GM18519 (cell line): ENCODE results near the gene UPK1A.
"Not testable (repeated sequence)": the region's sequence is repeated elsewhere in the genome, so short reads cannot be mapped to it uniquely, and the experiment has no call there.

Experiments
- ATAC-seq: cut with Tn5 transposase; IDR thresholded peaks from one replicate; pipeline ENCODE4 v1.9.1; 2021; ENCODE audit warnings: mild to moderate bottlenecking, moderate library complexity; ENCODE audit not compliant: unreplicated experiment, low FRiP score

The UPK1A gene

DNA sequence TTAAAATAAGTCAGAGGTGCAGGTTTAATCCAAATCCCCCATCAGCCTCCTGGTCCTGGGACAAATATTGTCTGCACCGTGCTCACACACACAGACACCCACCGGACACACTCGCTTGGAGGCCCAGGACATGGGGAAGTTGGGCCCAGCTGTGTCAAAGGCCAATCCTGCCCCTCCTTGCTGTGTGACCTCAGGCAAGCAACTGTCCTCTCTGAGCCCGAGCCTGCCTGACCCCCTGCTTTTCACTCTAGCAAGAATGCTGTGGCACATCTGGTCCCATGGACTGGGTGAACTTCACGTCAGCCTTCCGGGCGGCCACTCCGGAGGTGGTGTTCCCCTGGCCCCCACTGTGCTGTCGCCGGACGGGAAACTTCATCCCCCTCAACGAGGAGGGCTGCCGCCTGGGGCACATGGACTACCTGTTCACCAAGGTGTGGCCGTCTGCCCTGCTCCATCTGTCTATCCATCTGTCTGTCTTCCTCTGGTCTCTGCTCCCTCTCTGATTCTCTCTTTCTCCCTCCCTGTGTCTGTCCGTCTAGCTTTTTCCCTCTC lies 9.3 kb downstream of the UPK1A start:
- ATAC-seq, result no peak

DNA sequence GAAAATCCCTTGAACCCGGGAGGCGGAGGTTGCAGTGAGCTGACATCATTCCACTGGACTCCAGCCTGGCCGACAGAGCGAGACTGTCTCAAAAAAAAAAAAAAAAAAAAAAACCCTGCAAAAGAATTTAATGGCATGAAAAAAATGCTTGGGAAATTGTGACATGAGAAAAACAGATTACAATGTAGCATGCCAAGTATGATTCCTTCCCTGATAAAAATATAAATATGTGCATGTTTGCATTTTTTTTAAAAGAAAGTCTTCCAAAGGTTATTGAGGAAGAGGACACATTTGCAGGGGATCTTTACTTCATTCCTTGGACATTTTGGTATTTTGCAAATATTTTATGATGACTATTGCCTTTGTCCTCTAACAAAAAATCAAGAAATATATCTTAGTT lies 23.5 kb downstream of the UPK1A start:
- ATAC-seq, result no peak

DNA sequence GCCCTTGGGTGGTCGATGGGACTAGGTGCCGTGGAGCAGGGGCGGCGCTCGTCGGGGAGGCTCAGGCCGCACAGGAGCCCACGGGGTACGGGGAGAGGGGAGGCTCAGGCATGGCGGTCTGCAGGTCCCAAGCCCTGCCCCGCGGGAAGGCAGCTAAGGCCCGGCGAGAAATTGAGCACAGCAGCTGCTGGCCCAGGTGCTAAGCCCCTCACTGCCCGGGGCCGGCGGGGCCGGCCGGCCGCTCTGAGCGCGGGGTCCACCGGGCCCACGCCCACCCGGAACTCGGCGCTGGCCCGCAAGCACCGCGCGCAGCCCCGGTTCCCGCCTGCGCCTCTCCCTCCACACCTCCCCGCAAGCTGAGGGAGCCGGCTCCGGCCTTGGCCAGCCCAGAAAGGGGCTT lies 24.8 kb downstream of the UPK1A start:
- not testable (repeated sequence) for ATAC-seq

DNA sequence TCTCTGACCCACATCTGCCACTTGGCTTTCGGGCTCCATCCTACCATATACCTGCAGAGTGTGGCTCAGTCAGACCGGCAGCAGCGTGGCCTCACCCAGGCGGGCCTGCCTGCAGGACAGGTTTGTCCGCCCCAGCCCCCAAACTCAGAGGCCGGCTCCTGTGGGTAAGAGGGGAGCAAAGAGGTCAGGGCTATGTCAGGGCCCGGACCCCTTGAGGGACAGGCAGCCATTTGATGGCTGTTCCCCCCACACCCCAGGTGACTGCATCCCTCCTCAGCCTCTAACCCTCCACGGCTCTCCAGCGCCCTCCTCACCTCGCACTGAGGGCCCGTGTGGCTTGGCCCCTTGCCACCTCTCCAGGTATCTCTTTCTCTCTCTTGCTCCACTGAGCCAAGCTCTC lies 25.7 kb downstream of the UPK1A start:
- ATAC-seq, result no peak

DNA sequence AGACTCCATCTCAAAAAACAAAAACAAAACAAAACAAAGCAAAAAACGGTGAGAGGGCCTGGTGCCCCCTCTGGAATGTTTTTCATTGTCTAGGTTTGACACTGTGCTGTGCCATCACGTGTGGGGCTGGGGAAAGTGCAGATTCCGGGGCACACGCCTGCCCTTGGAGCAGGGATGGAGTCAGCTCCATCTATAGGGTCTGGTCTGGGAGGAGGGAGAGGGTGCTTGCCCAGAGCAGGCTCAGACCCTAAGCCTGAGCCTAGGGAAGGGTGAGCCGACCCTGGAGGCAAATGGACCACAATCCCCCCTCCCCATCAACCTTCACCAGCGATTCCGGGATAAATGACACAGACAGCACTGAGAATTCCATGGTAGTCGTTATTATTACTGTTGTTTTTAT lies 27.1 kb downstream of the UPK1A start:
- no peak for ATAC-seq

DNA sequence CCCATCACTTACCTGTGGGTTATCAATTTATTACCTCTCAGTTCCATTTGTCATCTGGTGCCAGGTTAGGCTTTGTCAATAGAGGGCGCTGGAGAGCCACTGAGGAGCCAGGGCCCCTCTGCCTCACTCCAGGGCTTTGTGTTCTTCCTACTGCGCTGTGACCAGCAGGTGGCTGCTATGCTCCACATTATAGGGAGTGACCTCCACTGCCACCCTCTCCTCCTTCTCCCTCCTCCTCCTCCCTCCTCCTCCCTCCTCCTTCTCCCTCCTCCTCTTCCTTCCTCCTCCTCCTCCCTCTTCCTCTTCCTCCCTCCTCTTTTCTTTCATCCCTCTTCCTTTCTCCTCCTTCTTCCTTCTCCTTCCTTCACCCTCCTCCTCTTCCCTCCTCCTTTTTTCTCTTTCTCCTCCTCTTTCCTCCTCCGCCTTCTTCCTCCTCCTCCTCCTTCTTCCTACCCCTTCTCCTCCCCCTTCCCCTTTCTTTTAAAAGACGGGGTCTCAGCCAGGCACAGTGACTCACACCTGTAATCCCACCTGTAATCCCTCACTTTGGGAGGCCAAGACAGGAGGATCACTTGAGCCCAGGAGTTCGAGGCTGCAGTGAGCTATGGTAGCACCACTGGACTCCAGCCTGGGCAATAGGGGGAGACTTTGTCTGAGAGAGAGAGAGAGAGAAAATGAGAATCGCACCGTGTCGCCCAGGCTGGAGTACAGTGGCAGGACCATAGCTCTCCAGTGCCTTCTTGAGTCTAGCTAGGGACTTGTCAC lies 27.7 kb downstream of the UPK1A start:
- no peak for ATAC-seq

DNA sequence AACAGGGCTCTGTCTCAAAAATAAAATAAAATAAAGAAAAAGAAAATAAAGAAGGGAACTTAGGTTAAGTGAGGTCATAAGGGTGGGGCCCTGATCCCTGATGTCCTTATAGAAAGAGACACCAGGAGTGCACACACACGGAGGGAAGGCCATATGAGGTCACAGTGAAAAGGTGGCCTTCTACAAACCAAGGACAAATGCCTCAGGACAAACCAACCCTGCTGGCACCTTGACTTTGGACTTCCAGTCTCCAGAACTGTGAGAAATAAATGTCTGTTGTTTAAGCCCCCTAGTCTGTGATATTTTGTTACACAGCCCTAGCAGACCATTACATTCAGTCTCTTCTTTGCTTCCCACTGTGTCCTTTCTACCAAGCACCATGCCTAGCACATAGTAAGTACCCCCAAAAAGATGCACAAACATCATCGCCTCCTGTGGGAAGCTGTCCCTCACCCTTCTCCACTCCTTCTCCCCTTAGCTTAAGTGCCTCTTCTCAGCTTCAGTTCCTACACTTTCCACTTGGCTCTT lies 29.6 kb downstream of the UPK1A start:
- no peak for ATAC-seq

DNA sequence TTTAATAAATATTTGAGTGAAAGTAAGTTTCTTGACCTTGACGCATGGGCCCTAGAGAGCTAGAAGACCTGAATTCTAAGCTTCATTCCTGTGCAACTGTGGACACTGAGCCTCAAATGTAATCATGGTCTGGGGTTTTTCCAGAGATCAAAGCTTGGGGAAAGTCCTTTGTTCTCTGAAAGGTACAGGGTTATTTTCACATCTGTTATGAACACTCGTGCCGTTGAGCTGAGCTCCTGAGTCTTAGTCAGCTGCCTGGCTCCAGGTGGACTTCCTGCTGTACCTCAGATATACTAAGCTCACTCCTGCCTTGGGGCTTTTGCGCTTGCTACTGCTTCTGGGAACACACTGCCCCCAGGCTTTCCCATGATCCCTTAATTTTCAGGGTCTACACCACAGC lies 30.5 kb downstream of the UPK1A start:
- no peak for ATAC-seq

DNA sequence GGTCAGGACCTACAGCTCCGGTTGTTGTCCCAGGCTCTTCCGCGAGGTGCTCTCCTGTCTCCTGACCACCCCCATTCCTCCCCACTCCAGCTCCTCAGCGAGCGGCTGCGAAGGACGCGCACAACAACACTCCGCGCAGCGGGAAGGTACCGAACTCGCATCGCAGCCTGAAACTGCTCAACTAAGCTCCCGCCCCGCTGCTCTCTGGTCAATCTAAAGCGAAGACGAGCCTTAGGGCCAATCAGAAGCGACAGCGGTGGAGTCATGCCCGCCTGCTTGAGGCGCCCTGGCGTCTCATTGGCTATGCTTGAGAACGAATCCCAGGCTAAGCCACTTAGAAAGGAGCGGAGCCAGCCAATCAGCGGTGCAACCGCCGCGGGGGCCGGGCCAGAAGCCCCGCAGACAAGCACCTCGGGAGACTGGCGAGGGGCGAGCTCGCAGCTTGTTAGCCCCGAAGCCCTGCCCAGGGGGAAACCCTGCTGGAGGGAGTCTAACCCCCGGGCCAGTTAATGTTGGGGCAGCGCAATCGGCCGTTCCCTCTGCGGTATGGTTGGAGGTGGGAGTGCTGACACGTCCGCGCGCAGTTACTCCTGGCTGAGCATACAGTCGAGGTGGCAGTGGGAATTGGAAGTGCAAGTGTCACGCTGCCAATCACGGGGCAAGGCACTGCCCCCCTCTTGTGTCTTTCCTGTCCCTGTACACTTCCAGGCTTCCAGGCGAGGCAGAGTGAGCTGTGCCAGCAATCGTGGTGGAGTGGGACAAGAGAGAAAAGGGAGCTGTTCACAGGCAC lies 36.1 kb downstream of the UPK1A start:
- ATAC-seq, result peak; percentile 90

DNA sequence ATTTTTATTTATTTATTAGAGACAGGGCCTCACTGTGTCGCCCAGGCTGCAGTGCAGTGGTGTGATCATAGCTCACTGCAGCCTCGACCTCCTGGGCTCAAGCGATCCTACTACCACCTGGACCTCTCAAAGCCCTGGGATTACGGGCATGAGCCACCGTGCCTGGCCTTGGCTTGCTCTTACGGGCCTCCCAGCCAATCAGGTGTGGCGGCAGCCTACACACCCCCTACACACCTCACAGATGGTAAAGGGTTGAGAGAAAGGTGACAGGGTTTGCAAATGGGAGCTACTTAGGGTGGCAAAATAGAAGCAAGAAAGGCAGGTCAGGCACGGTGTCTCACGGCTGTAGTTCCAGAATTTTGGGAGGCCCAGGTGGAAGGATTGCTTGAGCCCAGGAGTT lies 37.0 kb downstream of the UPK1A start:
- no peak for ATAC-seq

DNA sequence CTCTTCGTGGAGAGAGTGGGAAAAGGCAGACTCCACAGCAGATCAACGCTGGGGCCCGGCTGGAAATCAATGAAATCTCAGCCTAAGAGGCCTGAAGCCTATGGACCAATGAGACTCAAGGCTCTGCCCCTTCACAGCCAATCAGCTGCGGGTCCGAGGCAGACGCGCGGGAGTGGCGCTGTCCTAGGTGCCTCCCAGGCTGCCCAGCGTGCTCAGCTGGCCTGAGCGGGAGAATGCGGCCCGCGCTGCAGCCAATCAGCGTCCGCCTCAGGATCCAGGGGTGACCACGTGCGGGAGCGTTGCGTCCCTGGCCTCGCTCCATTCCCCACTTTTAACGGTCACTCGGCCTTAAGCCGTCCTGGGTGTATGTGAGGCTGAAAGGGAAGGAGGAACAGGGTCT lies 37.9 kb downstream of the UPK1A start, which contains the start of gene ZBTB32:
Gene ZBTB32 (plus strand): TSS at position 341 of the 400 bp plus-strand sequence. CDS start 10,069 bp downstream, outside the sequence.
- no peak for ATAC-seq

DNA sequence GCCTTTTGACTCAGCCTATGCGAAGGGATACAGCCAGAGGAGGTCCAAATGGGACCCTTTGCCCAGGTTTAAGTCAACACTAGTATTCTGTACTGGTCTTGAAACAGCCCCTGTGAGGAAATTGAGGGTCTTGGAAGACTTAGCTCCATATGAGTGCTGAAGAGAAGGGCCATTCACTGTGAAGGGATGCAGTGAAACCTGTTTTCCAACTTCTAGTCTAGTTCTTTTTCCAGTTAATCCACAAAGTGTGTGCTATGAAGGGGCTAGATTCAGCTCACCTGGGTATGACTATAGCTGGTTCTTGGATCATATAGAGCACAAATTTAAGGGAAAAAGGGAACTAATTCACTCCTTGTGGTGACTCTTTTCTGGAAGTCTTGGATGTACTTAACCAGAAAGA lies 42.1 kb downstream of the UPK1A start:
- ATAC-seq, result no peak

DNA sequence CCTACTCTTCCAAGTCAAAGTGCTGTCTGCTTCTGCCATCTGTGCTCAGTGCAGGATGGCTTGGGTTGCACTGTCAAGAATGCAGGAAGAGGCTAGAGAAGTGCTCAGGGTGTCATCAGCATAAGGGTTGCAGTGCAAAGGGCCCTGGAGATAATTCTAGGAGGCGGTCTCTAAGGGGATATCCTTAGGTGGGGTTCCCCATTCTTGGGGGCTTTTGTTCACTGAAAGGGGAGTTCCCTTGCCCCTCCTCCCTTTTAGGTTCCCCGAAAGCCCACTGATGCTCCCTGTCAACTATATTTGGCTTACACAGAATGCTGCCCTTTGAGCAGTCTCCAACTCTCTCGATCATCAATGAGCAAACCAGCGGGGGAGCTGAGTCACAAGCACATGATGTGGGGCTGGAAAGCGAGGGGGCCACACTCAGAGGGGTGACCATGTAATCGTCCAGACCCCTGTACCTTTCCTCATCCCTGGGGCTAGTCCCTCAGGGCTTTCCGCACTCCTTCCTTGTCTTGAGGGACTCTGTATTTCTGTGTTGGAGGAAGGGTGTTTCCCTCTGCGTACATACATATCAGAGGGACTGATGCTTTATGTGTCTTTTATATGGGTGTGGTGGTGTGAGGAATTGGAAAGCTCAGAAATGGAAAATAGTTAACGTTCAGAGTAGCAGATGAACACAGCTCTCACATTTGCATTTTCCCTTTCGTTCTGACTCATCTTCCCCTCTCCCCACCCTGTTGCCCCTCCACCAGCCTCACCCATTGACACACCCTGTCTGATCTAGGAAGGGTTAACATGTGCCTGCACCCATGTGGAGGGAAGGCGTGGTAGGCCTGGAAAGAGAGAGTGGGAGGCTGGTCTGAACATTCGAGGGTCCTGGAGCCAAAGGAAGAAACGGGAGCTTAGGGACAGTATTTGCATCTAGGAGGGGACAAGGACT lies 44.7 kb downstream of the UPK1A start:
- ATAC-seq, result no peak

DNA sequence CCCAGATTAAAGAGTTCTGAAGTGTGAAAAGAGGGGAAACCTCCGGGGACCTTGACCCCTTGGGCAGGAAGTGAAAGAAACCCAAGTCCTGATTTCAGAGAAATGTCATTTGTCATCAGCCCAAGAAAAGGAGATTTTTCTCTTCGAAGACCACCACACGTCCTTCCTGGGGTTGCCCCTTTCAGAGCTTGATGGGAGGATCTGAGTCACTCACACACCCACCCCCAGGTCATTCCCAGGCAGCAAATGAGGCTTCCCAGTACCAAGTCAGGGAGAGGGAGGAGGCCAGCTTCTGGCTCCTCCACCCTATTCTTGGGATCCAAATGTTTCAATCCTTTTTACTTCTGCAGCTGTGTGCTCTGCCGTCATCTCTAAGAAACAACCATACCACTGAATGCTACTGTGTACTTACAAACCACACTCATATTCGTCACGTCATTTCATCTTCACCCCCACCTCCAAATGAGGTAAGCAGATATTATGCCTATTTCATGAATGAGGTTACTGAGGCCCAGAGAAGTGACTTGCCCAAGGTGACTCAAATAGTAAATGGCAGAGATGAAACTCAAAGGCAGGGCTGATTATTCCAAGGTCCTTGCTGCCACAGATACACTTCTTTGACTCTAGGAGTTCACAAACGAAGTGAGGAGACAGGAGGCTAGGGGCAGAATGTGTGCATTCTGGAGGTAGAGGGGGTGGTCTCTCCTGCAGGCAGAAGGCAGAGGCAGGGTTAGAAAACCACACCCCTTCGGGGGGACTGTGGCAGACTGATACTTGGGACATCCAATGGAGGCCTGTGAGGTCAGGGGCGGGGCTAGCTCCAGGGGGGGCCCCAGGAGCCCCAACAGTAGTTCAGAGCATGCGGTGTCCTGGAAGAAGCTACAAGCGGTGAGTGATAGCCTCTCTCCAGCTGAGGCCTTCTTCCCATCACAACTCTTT lies 46.5 kb downstream of the UPK1A start:
- no peak for ATAC-seq

DNA sequence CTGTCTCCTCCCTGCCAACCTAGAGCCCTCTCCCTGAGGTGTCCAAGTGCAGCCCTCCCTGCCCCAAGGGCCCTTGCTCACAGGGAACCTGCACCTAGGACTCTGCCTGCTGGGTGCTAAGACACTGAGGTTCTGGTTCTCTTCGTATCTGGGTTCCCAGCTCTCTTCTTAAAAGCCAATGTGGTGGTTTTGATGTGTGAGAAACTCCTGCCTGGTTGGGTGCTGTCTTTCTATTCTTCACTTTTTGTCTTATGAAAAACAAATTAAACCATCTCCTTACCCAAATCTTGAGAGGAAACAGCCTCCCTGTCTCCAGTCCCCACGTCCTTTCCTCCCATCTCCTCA lies 47.2 kb downstream of the UPK1A start:
- ATAC-seq, result no peak

DNA sequence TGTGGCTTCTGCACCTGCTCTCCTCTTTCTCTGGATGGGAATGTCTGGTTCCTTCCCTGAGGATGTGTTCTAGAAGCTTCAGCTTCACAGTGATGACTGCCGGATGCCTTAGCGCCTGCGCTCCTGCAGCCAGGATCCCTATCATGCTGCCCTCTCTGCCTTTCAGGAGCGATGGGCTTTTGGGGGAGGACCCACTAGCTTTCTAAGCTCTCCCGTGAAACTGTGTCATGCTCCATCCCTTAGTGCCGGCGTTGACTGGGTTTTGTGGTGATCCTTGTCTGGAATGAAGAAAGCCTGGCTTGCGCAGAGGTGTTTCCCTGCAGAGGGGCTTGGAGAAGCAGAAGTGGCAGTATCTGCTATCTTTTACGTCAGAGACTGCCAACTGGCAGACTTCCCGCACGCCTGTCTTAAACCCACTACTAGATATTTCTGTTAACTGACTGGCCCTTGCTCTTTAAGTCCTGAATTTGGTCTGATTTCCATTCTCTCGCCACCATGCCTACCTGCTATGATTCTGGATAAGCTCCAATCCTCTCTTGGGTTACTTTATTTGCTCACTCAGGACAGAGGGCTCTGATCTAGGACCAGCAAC lies 47.7 kb downstream of the UPK1A start:
- ATAC-seq, result no peak

DNA sequence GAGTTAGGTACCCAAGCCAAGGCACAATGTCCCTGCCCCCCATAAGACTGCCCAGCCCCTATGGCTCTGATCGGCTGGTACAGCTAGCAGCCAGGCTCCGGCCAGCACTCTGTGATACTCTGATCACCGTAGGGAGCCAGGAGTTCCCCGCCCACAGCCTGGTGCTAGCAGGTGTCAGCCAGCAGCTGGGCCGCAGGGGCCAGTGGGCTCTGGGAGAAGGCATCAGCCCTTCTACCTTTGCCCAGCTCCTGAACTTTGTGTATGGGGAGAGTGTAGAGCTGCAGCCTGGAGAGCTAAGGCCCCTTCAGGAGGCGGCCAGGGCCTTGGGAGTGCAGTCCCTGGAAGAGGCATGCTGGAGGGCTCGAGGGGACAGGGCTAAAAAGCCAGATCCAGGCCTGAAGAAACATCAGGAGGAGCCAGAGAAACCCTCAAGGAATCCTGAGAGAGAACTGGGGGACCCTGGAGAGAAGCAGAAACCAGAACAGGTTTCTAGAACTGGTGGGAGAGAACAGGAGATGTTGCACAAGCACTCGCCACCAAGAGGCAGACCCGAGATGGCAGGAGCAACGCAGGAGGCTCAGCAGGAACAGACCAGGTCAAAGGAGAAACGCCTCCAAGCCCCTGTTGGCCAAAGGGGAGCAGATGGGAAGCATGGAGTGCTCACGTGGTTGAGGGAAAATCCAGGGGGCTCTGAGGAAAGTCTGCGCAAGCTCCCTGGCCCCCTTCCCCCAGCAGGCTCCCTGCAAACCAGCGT lies 48.5 kb downstream of the UPK1A start:
- ATAC-seq, result no peak

DNA sequence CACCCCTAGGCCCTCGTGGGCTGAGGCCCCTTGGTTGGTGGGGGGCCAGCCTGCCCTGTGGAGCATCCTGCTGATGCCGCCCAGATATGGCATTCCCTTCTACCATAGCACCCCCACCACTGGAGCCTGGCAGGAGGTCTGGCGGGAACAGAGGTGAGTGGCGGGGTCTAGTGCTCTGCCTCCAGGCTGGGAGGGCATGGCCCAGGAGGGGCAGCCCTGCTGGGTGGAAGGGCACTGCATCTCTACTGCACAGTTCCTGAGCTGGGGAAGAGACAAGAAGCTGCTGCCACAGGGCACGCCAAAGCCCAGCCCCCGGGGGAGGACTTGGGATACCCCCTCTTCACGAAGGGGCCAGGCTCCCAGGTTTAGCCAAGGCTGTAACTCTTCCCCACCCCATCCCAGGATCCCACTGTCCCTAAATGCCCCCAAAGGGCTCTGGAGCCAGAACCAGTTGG lies 49.1 kb downstream of the UPK1A start:
- no peak for ATAC-seq
